Neural cell (in vitro differentiated cells): ENCODE data around the gene PRAME. TPM values are rescaled to one million over a fixed set of nuclear protein-coding genes. Genes with fewer than 3 reads are reported as not detected.

Source experiments
- H2AFZ ChIP-seq: fragments of 200-600, 300-800 bp; sonication (generic), shearing (Covaris generic); 2 replicates; pipeline ENCODE4 v1.6.0; 2014; ENCODE audit warnings: low read depth, mild to moderate bottlenecking, antibody characterized with exemption, low read length, moderate library complexity
- H3F3A ChIP-seq: fragments of 200-600 bp; shearing (Covaris generic); 2 replicates; pipeline ENCODE4 v1.6.1; 2016; ENCODE audit warnings: mild to moderate bottlenecking, moderate library complexity, mixed read lengths, antibody characterized with exemption, low read length; ENCODE audit not compliant: insufficient read depth, poor library complexity, severe bottlenecking
- H3K27ac ChIP-seq: fragments of 200-600, 300-800 bp; sonication (generic), shearing (Covaris generic); 2 replicates; pipeline ENCODE4 v1.5.1; 2014; ENCODE audit warnings: mild to moderate bottlenecking, low read length, moderate library complexity
- H3K27me3 ChIP-seq: fragments of 300-800, 200-600 bp; sonication (generic), shearing (Covaris generic); 2 replicates; pipeline ENCODE4 v1.6.0; 2014; ENCODE audit warnings: mild to moderate bottlenecking, low read depth, low read length, moderate library complexity; ENCODE audit not compliant: insufficient read depth
- H3K36me3 ChIP-seq: fragments of 300-800, 200-600 bp; sonication (generic), shearing (Covaris generic); 2 replicates; pipeline ENCODE4 v1.5.1; 2014; ENCODE audit warnings: mild to moderate bottlenecking, antibody characterized with exemption, low read length, moderate library complexity; ENCODE audit not compliant: insufficient read depth
- H3K4me2 ChIP-seq: fragments of 300-800, 200-600 bp; sonication (generic), shearing (Covaris generic); 2 replicates; pipeline ENCODE4 v1.6.0; 2014; ENCODE audit warnings: mild to moderate bottlenecking, low read length
- H3K4me3 ChIP-seq: fragments of 300-800, 200-600 bp; sonication (generic), shearing (Covaris generic); 2 replicates; pipeline ENCODE4 v1.5.1; 2014; ENCODE audit warnings: mild to moderate bottlenecking, low read length, moderate library complexity
- H3K79me2 ChIP-seq: fragments of 200-600 bp; shearing (Covaris generic); replicated peaks from 2 replicates; pipeline ENCODE4 v1.6.0; 2014; ENCODE audit warnings: mild to moderate bottlenecking, low read length, moderate library complexity; ENCODE audit not compliant: insufficient read depth
- H3K9ac ChIP-seq: fragments of 300-800, 200-600 bp; sonication (generic), shearing (Covaris generic); 2 replicates; pipeline ENCODE4 v1.6.1; 2016; ENCODE audit warnings: mild to moderate bottlenecking, low read length, mixed read lengths
- H3K9me2 ChIP-seq: fragments of 200-600 bp; shearing (Covaris generic); 2 replicates; pipeline ENCODE4 v1.6.1; 2016; ENCODE audit warnings: mild to moderate bottlenecking, low read length, mixed read lengths; ENCODE audit not compliant: insufficient read depth
- H3K9me3 ChIP-seq: fragments of 200-600, 300-800 bp; sonication (generic), shearing (Covaris generic); 2 replicates; pipeline ENCODE4 v1.6.1; 2016; ENCODE audit warnings: mild to moderate bottlenecking, mixed run types, low read length, moderate library complexity, mixed read lengths
- H4K20me1 ChIP-seq: fragments of 200-600 bp; shearing (Covaris generic); 2 replicates; pipeline ENCODE4 v1.6.1; 2016; ENCODE audit warnings: mild to moderate bottlenecking, mixed run types; ENCODE audit not compliant: insufficient read depth
- EP300 ChIP-seq: fragments of 450-650 bp; conservative IDR thresholded peaks from 2 replicates; pipeline ENCODE4 v1.6.1; 2014; ENCODE audit warnings: antibody characterized with exemption, mild to moderate bottlenecking, moderate library complexity; ENCODE audit not compliant: poor library complexity, severe bottlenecking
- EZH2 ChIP-seq: fragments of 200-600, 300-800 bp; shearing (Covaris generic), sonication (generic); IDR thresholded peaks from 2 replicates; pipeline ENCODE4 v1.6.1; 2014; ENCODE audit warnings: antibody characterized with exemption, low read length, borderline replicate concordance, mild to moderate bottlenecking; ENCODE audit not compliant: insufficient read depth, poor library complexity, severe bottlenecking
- MXI1 ChIP-seq: fragments of 450-650 bp; conservative IDR thresholded peaks from 2 replicates; pipeline ENCODE4 v1.6.1; 2014; ENCODE audit warnings: antibody characterized with exemption, mild to moderate bottlenecking; ENCODE audit not compliant: poor library complexity, severe bottlenecking
- POLR2AphosphoS5 ChIP-seq: IDR thresholded peaks from 2 replicates; pipeline ENCODE4 v1.6.1; 2012
- RAD21 ChIP-seq: fragments of 450-650 bp; conservative IDR thresholded peaks from 2 replicates; pipeline ENCODE4 v1.6.1; 2014; ENCODE audit warnings: antibody characterized with exemption, mild to moderate bottlenecking, moderate library complexity
- SMC3 ChIP-seq: fragments of 450-650 bp; conservative IDR thresholded peaks from 2 replicates; pipeline ENCODE4 v1.6.1; 2014; ENCODE audit warnings: antibody characterized with exemption, mild to moderate bottlenecking, moderate library complexity; ENCODE audit not compliant: poor library complexity
- TAF1 ChIP-seq: IDR thresholded peaks from 2 replicates; pipeline ENCODE4 v1.6.1; 2012; ENCODE audit warnings: low read depth
- polyA plus RNA-seq: library from polyadenylated mRNA; depleted of rRNA; stranded (reverse); fragments of >200 nt; gene quantifications from 2 replicates; pipeline ENCODE4 v1.2.3, GENCODE V29; 2014
- TF ChIP-seq, protein P1 (sequence below): IDR thresholded peaks from 2 replicates; pipeline ENCODE4 v1.6.1; 2012; ENCODE audit warnings: borderline replicate concordance
- TF ChIP-seq, protein P2 (sequence below): fragments of 450-650 bp; IDR thresholded peaks from 2 replicates; pipeline ENCODE4 v1.5.1; 2014; ENCODE audit warnings: antibody characterized with exemption, mild to moderate bottlenecking, moderate library complexity; ENCODE audit not compliant: poor library complexity, severe bottlenecking

The PRAME gene
- polyA plus RNA-seq, 1 donor from 2014 or later: not detected

DNA sequence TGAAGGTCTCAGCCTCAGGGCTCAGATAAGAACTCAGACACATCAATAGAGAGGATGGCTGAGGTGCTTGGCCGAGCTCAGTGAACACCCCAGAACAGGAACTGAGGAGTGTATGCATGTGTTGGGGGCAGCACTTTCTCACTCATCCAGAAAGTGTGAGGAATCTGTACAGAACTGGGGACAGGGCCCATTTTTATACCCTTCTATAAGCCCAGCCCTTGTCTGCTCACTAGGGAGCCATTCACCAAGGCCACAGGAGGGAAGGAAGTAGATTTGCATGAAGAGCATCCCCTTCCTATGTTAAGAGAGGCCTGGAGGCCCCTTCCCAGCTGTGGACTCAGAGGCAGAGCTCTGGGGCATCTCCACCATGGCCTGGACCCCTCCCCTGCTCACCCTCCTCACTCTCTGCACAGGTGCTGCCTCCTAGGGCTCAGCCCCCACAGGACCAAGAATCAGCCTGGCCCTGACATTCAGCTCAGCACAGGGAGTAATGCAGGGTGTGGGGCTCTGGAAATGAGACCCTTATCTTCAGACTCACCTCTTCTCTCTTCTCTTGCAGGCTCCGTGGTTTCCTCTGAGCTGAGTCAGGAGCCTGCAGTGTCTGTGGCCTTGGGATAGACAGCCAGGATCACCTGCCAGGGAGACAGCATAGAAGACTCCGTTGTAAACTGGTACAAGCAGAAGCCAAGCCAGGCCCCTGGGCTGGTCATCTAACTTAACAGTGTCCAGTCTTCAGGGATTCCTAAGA lies 45.4 kb upstream of the PRAME start:
- no peaks in the 10 kb centered on the region for H4K20me1 ChIP-seq
- H3K79me2 ChIP-seq: no peaks in the 10 kb centered on the region
- TF ChIP-seq EZH2 (no peak), RAD21 (no peak), SMC3 (no peak), POLR2AphosphoS5 (no peak), TAF1 (no peak), MXI1 (no peak), EP300 (no peak)
- TF ChIP-seq, protein P1, sequence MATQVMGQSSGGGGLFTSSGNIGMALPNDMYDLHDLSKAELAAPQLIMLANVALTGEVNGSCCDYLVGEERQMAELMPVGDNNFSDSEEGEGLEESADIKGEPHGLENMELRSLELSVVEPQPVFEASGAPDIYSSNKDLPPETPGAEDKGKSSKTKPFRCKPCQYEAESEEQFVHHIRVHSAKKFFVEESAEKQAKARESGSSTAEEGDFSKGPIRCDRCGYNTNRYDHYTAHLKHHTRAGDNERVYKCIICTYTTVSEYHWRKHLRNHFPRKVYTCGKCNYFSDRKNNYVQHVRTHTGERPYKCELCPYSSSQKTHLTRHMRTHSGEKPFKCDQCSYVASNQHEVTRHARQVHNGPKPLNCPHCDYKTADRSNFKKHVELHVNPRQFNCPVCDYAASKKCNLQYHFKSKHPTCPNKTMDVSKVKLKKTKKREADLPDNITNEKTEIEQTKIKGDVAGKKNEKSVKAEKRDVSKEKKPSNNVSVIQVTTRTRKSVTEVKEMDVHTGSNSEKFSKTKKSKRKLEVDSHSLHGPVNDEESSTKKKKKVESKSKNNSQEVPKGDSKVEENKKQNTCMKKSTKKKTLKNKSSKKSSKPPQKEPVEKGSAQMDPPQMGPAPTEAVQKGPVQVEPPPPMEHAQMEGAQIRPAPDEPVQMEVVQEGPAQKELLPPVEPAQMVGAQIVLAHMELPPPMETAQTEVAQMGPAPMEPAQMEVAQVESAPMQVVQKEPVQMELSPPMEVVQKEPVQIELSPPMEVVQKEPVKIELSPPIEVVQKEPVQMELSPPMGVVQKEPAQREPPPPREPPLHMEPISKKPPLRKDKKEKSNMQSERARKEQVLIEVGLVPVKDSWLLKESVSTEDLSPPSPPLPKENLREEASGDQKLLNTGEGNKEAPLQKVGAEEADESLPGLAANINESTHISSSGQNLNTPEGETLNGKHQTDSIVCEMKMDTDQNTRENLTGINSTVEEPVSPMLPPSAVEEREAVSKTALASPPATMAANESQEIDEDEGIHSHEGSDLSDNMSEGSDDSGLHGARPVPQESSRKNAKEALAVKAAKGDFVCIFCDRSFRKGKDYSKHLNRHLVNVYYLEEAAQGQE: no peak
- TF ChIP-seq, protein P2, sequence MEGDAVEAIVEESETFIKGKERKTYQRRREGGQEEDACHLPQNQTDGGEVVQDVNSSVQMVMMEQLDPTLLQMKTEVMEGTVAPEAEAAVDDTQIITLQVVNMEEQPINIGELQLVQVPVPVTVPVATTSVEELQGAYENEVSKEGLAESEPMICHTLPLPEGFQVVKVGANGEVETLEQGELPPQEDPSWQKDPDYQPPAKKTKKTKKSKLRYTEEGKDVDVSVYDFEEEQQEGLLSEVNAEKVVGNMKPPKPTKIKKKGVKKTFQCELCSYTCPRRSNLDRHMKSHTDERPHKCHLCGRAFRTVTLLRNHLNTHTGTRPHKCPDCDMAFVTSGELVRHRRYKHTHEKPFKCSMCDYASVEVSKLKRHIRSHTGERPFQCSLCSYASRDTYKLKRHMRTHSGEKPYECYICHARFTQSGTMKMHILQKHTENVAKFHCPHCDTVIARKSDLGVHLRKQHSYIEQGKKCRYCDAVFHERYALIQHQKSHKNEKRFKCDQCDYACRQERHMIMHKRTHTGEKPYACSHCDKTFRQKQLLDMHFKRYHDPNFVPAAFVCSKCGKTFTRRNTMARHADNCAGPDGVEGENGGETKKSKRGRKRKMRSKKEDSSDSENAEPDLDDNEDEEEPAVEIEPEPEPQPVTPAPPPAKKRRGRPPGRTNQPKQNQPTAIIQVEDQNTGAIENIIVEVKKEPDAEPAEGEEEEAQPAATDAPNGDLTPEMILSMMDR: no peak
- H3K9ac ChIP-seq: no peak overlapping the region
- no peak overlapping the region for H3K27ac ChIP-seq
- H3K4me2 ChIP-seq: no peak overlapping the region
- no peaks in the 10 kb centered on the region for H3K27me3 ChIP-seq
- no peak overlapping the region for H2AFZ ChIP-seq
- no peaks in the 10 kb centered on the region for H3F3A ChIP-seq
- no peaks in the 10 kb centered on the region for H3K36me3 ChIP-seq
- H3K9me2 ChIP-seq: no peaks in the 10 kb centered on the region
- no peaks in the 10 kb centered on the region for H3K9me3 ChIP-seq
- H3K4me3 ChIP-seq: no peak overlapping the region

DNA sequence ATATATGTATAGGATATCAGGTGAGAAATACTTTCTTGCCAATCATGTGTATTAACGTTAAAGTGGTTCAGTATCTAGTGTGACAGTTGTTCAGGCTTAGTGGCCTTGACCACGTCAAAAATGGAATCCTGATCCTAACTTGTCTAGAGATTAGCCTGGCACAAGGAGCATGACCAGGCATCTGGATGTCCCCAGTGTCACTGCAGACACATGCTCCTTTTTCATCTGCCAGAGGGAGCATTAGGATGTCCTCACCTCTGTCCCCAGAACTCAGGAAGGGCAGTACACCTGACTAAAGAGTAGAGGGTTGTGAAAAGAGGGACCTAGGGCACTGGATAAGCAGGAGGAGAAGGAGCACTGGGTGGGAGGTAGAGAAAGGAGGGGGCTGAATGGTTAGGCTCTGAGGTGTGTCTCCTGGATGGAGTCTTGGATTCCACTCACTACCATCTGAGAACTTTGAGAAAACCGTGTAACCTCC lies 44.4 kb upstream of the PRAME start:
- no peaks in the 10 kb centered on the region for H3K9me3 ChIP-seq
- no peaks in the 10 kb centered on the region for H3K9me2 ChIP-seq
- H3K4me2 ChIP-seq: no peak overlapping the region
- no peaks in the 10 kb centered on the region for H4K20me1 ChIP-seq
- H3K4me3 ChIP-seq: no peak overlapping the region
- H3F3A ChIP-seq: no peaks in the 10 kb centered on the region
- H3K36me3 ChIP-seq: no peaks in the 10 kb centered on the region
- no peak overlapping the region for H3K27ac ChIP-seq
- no peak overlapping the region for H3K9ac ChIP-seq
- TF ChIP-seq TAF1: no peak
- TF ChIP-seq, protein P2: no peak
- TF ChIP-seq POLR2AphosphoS5: no peak
- TF ChIP-seq MXI1: no peak
- TF ChIP-seq RAD21: no peak
- no peak for TF ChIP-seq EP300
- TF ChIP-seq, protein P1: no peak
- no peak for TF ChIP-seq SMC3
- H3K27me3 ChIP-seq: no peaks in the 10 kb centered on the region
- H3K79me2 ChIP-seq: no peaks in the 10 kb centered on the region
- H2AFZ ChIP-seq: no peak overlapping the region
